ENCODE measurements around the gene CYP1B1.

GRCh38 chr2:38075507-38076151 is at the start of gene CYP1B1:
- TF ChIP-seq, protein P1, sequence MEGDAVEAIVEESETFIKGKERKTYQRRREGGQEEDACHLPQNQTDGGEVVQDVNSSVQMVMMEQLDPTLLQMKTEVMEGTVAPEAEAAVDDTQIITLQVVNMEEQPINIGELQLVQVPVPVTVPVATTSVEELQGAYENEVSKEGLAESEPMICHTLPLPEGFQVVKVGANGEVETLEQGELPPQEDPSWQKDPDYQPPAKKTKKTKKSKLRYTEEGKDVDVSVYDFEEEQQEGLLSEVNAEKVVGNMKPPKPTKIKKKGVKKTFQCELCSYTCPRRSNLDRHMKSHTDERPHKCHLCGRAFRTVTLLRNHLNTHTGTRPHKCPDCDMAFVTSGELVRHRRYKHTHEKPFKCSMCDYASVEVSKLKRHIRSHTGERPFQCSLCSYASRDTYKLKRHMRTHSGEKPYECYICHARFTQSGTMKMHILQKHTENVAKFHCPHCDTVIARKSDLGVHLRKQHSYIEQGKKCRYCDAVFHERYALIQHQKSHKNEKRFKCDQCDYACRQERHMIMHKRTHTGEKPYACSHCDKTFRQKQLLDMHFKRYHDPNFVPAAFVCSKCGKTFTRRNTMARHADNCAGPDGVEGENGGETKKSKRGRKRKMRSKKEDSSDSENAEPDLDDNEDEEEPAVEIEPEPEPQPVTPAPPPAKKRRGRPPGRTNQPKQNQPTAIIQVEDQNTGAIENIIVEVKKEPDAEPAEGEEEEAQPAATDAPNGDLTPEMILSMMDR (IDR thresholded peaks at IDR 0.05) = no peak
- no peak for TF ChIP-seq POLR2AphosphoS5 (IDR thresholded peaks at IDR 0.05)
- peak; percentile 26 for TF ChIP-seq POLR2A (IDR thresholded peaks at IDR 0.05)

All from prostate gland (tissue), 2 donors.